PC-9 (cell line): Measurements from ENCODE around the gene DTX1.

ENCODE experiments used
- EZH2 ChIP-seq: fragments of 200-600 bp; sonication (generic); IDR thresholded peaks from 2 replicates; pipeline ENCODE4 v1.8.0; 2017; ENCODE audit warnings: antibody characterized with exemption, low read depth
- TF ChIP-seq, protein P1 (sequence below): fragments of 200-600 bp; sonication (generic); conservative IDR thresholded peaks from 2 replicates; pipeline ENCODE4 v1.6.1; 2017; ENCODE audit warnings: mixed run types, antibody characterized with exemption, mild to moderate bottlenecking, moderate library complexity

DNA sequence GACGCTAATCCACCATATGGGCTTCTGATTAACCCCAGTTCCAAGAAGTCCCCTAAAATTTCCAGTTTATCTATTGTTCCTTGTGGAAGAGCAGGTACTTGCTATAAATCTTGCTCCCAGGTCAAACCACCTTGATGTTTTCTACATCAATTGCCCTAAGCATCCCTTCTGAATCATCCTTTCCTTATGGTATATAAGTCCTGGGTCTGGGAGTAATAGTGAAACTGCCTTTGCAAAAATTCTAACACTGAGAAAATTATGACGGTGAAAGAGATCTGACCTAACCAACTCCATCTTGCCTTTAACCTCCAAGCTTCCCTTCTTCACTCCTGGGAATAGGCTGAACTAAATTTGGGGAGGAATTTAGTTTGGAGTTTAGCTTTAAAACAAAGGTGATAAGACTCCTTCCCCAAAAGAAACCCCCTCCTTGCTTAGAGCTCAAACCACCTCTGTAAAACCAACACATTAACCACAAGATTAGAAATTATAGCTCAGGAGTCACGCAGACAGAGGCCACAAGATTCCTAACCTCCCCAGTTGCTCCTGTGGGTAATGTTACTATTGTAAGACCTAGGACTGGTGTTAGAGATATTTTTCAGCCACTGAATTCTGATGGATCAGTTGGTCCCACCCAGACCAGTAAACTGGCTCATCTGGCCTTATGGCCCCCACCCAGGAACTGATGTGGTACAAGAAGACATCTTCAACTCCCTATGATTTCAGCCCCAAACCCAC, 33.8 kb upstream of the DTX1 start:
- TF ChIP-seq, protein P1, sequence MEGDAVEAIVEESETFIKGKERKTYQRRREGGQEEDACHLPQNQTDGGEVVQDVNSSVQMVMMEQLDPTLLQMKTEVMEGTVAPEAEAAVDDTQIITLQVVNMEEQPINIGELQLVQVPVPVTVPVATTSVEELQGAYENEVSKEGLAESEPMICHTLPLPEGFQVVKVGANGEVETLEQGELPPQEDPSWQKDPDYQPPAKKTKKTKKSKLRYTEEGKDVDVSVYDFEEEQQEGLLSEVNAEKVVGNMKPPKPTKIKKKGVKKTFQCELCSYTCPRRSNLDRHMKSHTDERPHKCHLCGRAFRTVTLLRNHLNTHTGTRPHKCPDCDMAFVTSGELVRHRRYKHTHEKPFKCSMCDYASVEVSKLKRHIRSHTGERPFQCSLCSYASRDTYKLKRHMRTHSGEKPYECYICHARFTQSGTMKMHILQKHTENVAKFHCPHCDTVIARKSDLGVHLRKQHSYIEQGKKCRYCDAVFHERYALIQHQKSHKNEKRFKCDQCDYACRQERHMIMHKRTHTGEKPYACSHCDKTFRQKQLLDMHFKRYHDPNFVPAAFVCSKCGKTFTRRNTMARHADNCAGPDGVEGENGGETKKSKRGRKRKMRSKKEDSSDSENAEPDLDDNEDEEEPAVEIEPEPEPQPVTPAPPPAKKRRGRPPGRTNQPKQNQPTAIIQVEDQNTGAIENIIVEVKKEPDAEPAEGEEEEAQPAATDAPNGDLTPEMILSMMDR, result no peak
- no peak for TF ChIP-seq EZH2
